Upper lobe of right lung (tissue), 1 donor: ENCODE data around the gene GOSR2. TPM values are rescaled to one million over a fixed set of nuclear protein-coding genes. Genes with fewer than 3 reads are reported as not detected.

Source experiments
- ATAC-seq: fragments of 200-7000 bp; cut with Tn5 transposase; one replicate; pipeline ENCODE4 v1.9.1; 2020; ENCODE audit warnings: mild to moderate bottlenecking, moderate library complexity
- DNase-seq: peaks from one replicate; pipeline ENCODE4 v3.0.0-alpha.2; 2020
- H3K27ac ChIP-seq: fragments of 200-600 bp; one replicate; pipeline ENCODE4 v1.8.0; 2022
- H3K27me3 ChIP-seq: fragments of 200-600 bp; one replicate; pipeline ENCODE4 v1.8.0; 2022; ENCODE audit warnings: mild to moderate bottlenecking
- H3K36me3 ChIP-seq: fragments of 200-600 bp; one replicate; pipeline ENCODE4 v1.8.0; 2022
- H3K4me1 ChIP-seq: fragments of 200-600 bp; one replicate; pipeline ENCODE4 v1.8.0; 2022
- H3K4me3 ChIP-seq: fragments of 200-600 bp; one replicate; pipeline ENCODE4 v1.8.0; 2022; ENCODE audit warnings: mild to moderate bottlenecking
- H3K9me3 ChIP-seq: fragments of 200-600 bp; one replicate; pipeline ENCODE4 v1.8.0; 2022
- CTCF ChIP-seq: fragments of 200-600 bp; IDR thresholded peaks from one replicate; pipeline ENCODE4 v1.8.0; 2022; ENCODE audit warnings: antibody characterized with exemption
- intact Hi-C: fragments of 100-400 bp; cut with DNase I; formaldehyde crosslinking; loops from one replicate; pipeline ENCODE4 v1.11.0; 2022
- total RNA-seq: library from RNA; stranded (reverse); fragmentation: NEBNext Ultra II Directional; extraction: Animal tissue kit (Norgen Biotek cat#: 25700); gene quantifications from one replicate; pipeline ENCODE4 v1.2.1, GENCODE V29; 2021
- donor health status: DM: no; HTN: yes; CAD: no; lungs with severe emphysema.

The GOSR2 gene
- total RNA-seq, 1 donor from 2014 or later, result 66.5 TPM

- ATAC-seq (no peak), DNase-seq (no peak)
- H3K9me3 ChIP-seq, result no peaks in the 10 kb centered on the region
- H3K27ac ChIP-seq, result no peak overlapping the region
- H3K4me3 ChIP-seq, result no peak overlapping the region
- H3K4me1 ChIP-seq, result no peaks in the 10 kb centered on the region
- peaks cover 6% of the 10 kb centered on the region for H3K27me3 ChIP-seq
- intact Hi-C loops, result no loop called here
- TF ChIP-seq CTCF, result no peak
- H3K36me3 ChIP-seq, result no peaks in the 10 kb centered on the region
These were observed 48.8 kb downstream of the GOSR2 start for GRCh38 chr17:46971647-46972300.

GRCh38 chr17:46972346-46972745 is 49.4 kb downstream of the GOSR2 start:
- Histone ChIP-seq H3K27me3 (peaks cover 12% of the 10 kb centered on the region), H3K4me1 (no peaks in the 10 kb centered on the region), H3K9me3 (no peaks in the 10 kb centered on the region), H3K4me3 (no peak overlapping the region), H3K36me3 (no peaks in the 10 kb centered on the region), H3K27ac (no peak overlapping the region)
- intact Hi-C loops, result no loop called here
- no peak for TF ChIP-seq CTCF
- DNase-seq (no peak), ATAC-seq (no peak)

- Histone ChIP-seq H3K9me3 (no peaks in the 10 kb centered on the region), H3K4me1 (peaks cover 12% of the 10 kb centered on the region), H3K27ac (no peak overlapping the region), H3K36me3 (no peaks in the 10 kb centered on the region), H3K27me3 (peaks cover 29% of the 10 kb centered on the region), H3K4me3 (no peak overlapping the region)
- DNase-seq (no peak), ATAC-seq (no peak)
- TF ChIP-seq CTCF, result no peak
- intact Hi-C loops, result no loop called here
These were observed 51.1 kb downstream of the GOSR2 start for GRCh38 chr17:46974086-46974485.

GRCh38 chr17:46975287-46975686 is 52.3 kb downstream of the GOSR2 start:
- Histone ChIP-seq H3K36me3 (no peaks in the 10 kb centered on the region), H3K4me1 (peaks cover 19% of the 10 kb centered on the region), H3K4me3 (no peak overlapping the region), H3K27me3 (peaks cover 40% of the 10 kb centered on the region), H3K9me3 (no peaks in the 10 kb centered on the region), H3K27ac (no peak overlapping the region)
- TF ChIP-seq CTCF, result no peak
- ATAC-seq (no peak), DNase-seq (no peak)
- intact Hi-C loops, result no loop called here

- Histone ChIP-seq H3K27ac (no peak overlapping the region), H3K9me3 (no peaks in the 10 kb centered on the region), H3K4me3 (no peak overlapping the region), H3K4me1 (peaks cover 19% of the 10 kb centered on the region), H3K36me3 (no peaks in the 10 kb centered on the region), H3K27me3 (peaks cover 50% of the 10 kb centered on the region)
- no peak for TF ChIP-seq CTCF
- no peak for DNase-seq
- intact Hi-C loops, result no loop called here
- ATAC-seq, result no peak
These were observed 53.8 kb downstream of the GOSR2 start for GRCh38 chr17:46976626-46977270.
